ENCODE results near the gene LARP6.
A peak's percentile ranks its signal among the peaks of the same experiment; 100 is the strongest.
"Not testable (repeated sequence)": the region's sequence is repeated elsewhere in the genome, so short reads cannot be mapped to it uniquely, and the experiment has no call there.

Gene LARP6

DNA sequence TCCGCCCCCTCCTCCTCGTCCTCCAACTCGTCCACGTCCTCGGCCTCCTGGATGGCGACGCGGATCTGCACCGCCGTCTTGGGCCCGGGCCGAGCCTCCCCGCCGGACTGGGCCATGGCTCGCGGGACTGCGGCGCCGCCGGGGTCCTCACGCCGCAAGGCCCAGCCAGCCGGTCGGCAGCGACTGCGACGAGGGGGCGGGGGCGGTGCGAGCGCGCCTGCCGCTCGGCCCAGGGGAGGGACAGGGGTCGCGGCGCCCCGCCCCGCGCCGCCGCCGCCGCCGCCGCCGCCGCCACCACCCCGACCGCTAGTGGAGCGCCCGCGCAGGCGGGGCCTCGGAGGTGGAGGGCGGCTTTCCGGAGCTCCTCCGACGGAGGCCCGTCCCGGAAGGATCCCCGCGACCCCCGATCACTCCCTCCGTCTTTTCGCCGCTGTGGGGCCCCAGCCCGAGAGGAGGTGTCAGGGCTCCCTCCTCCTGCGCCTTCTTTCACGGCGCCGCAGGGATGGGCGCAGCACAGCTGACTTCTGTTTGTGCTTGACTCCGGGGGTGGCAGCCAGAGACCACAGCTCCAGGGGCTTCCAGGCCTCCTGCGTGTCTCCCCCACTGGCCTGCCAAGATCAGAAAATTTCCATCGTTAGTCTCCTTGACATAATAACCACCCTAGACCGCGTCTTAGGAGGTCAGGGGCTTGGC lies at the start of gene LARP6:
Gene LARP6, minus strand, starts transcription at position 185 of the 693 bp plus-strand sequence. Its CDS starts 69 bp downstream, at position 116.
- no peak for DNase-seq

DNA sequence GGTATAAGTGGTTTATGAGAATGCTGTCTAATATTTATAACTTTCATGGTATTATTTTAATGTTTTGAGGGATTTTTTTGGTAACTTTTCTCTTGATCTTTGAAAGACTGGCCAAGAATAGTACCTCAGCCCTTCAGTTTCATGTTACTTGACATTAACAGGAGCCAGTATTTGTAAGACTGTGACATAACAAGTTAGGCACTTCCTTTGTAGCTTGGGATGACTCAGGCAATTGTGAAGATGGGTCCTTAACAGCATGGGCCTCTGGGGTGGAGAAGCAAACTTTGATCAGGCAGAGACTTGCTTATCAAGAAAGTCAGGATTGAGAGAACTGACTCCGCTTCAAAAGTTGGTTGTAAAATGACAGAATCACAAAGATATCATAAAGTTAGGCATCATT lies 48.1 kb upstream of the LARP6 start:
- DNase-seq: no peak

GRCh38 chr15:70892912-70893560 lies 39.1 kb upstream of the LARP6 start:
- no peak for DNase-seq

- peak; percentile 63 for DNase-seq
Measured at GRCh38 chr15:70892002-70892911, 38.3 kb upstream of the LARP6 start, which contains the start of the genes LRRC49 and THAP10. Gene LRRC49, plus strand, starts transcription at chr15:70892826. Its CDS starts 69 bp downstream, at chr15:70892895. Gene THAP10, minus strand, starts transcription at chr15:70892433. Its CDS starts 161 bp downstream, at chr15:70892272.

DNA sequence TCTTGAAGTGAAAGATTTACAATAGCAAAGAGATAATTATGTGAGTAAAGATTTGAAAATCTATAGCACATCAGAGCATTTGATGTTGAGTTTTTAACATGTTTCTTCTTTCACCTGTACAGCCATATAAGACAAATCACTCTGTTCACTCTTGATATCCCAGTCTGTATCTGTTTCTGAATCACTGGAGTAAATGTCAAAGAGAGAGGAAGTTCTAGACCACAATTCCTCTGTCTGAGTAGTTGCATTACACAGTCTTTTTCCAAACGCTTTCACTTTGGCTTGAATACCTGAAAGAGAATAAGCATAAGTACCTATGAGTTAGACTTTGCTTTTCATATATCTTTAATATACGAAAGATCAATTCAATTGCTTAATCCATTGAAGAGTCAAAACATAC lies 28.4 kb upstream of the LARP6 start:
- DNase-seq: no peak

GRCh38 chr15:70880781-70881180 lies 26.8 kb upstream of the LARP6 start:
- DNase-seq: no peak

- DNase-seq: no peak
Measured at GRCh38 chr15:70879401-70879800, 25.4 kb upstream of the LARP6 start.

- no peak for DNase-seq
Measured at GRCh38 chr15:70876683-70877082, 22.7 kb upstream of the LARP6 start.

DNA sequence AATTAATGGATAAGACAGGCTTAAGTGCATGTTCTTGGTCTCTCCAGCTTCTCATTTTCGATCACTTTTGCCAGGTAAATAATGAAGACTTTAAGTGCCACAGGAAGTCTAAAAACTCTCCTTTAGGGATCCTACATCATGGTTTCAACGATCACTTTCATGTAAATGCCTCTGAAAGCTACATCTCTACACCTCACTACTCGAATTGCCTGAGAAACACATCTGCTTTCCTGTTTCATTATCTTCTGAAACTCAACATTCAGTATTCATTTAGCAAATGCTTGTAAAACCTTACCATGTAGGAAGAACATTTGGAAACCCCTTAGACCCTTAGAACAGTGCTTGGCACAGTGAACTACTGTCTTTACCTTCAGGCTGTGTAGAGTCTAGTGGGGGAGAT lies 22.1 kb upstream of the LARP6 start:
- DNase-seq: no peak

GRCh38 chr15:70875001-70875782 lies 21.2 kb upstream of the LARP6 start:
- no peak for DNase-seq

- DNase-seq: no peak
Measured at GRCh38 chr15:70873232-70874054, 19.5 kb upstream of the LARP6 start.

- DNase-seq: not testable (repeated sequence)
Measured at GRCh38 chr15:70871490-70871889, 17.5 kb upstream of the LARP6 start.

DNA sequence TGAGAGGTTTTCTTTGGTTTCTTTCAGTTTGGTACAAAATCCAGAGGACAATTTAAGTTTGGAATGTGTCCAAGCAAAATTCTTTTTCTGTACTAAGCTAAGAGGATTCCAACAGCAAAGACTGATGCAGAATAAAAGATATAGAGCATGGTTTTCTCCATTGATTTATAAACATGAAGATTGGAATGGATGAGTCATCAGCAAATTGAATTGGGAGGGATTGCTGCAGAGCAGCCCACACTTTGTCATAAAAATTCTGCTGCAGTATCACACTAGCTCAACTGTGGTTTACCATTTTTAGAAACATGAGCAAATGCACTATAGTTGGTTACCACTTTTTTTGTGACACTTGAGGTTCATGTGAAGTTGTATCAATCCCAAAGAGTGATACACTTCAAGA lies 16.1 kb upstream of the LARP6 start:
- DNase-seq: no peak

DNA sequence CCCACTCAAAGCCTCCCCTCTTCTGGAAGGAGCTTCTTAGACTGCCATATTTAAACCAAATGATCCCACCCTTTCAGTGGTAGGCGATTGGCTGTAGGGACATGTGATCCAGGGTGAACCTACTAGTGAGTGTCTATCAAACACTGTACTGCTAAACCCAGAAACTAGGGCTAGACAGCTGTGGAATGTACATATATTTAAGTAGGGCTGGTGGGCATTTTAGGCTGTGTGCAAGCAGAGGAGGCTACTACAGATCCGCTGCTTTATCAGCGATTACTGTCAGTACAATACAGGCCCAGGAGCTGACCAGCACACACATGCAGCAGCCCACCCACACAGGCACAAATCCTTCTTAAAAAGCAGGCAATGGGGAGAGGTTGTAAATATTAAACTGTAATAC lies 15.4 kb upstream of the LARP6 start:
- no peak for DNase-seq

GRCh38 chr15:70867911-70868467 lies 14.0 kb upstream of the LARP6 start:
- DNase-seq: no peak

DNA sequence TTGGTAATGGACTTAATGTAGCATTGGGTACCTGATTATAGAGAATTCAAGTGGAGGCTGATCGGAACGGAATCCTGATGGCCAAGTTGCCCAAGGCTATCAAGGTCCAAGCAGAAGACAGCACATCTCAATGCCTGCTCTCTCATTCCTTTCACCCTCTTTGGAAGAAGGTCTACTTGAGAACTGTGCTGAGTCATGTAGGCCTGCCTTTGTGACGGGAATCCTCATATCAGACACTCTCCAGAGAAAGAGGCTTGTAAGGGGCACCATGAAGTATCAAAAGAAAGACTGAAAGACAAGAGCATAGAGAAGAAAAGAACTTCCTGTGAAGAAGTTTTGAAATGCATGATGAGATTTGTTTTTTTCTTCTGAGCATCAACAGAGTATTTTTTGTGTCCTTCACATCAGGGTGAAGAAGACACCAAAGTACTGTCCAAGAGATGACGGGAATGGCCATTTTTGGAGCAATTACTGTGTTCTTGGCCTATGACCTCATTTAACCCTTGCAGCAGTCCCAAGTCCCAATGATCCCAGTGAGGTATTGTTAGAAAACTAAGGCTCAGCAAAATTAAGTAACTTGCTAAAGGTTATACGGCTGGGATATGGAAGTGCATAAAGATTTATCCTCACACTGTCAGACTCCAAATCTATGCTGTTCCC lies 13.2 kb upstream of the LARP6 start:
- no peak for DNase-seq

GRCh38 chr15:70863450-70864218 lies 9.7 kb upstream of the LARP6 start:
- DNase-seq: no peak

DNA sequence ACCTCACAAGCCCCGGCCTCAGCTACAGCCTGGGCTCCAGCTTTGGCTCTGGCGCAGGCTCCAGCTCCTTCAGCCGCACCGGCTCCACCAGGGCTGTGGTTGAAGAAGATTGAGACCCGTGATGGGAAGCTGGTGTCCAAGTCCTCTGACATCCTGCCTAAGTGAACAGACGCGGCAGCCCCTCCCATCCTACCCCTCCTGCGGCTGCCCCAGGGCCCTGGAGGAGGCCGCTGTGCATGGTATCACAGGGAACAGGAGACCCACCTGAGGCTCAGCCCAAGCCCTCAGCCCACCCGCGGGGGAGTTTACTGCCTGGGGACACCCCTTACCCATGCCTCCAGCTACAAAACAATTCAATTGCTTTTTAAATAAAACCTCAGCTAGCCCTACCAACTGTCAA lies 6.0 kb upstream of the LARP6 start:
- no peak for DNase-seq

GRCh38 chr15:70859322-70859908 lies 5.5 kb upstream of the LARP6 start:
- no peak for DNase-seq
